ENCODE data around the gene DOK6.

DOK6 gene

GRCh38 chr18:69480460-69480859, 79.8 kb downstream of the DOK6 start:
- no peak for FAIRE-seq
- DNase-seq (ENCODE audit: insufficient read length, low spot score): no peak
- TF ChIP-seq, protein P1, sequence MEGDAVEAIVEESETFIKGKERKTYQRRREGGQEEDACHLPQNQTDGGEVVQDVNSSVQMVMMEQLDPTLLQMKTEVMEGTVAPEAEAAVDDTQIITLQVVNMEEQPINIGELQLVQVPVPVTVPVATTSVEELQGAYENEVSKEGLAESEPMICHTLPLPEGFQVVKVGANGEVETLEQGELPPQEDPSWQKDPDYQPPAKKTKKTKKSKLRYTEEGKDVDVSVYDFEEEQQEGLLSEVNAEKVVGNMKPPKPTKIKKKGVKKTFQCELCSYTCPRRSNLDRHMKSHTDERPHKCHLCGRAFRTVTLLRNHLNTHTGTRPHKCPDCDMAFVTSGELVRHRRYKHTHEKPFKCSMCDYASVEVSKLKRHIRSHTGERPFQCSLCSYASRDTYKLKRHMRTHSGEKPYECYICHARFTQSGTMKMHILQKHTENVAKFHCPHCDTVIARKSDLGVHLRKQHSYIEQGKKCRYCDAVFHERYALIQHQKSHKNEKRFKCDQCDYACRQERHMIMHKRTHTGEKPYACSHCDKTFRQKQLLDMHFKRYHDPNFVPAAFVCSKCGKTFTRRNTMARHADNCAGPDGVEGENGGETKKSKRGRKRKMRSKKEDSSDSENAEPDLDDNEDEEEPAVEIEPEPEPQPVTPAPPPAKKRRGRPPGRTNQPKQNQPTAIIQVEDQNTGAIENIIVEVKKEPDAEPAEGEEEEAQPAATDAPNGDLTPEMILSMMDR (IDR thresholded peaks at IDR 0.05; ENCODE audit: insufficient read depth, missing control alignments): no peak

DNA sequence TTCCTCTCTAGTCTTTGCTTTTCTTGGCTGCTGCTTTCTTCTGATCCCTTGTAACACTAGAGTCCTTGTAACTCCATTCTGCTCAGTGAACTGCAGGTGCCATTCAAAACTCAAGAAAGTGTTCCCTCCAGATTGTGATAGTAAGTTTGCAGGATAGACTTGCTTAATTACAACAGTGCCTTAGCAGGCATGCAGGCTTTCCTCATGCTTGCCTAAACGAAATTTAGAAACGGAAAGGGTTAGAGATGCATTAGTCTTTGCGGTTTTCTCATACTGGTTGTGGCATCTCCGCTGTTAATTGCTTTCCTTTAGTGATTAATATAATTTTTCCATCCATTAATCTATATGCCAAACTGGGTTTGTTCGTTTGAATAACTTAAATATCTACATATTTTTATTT, 82.9 kb downstream of the DOK6 start:
- TF ChIP-seq, protein P1 (IDR thresholded peaks at IDR 0.05; ENCODE audit: insufficient read depth, missing control alignments): no peak
- FAIRE-seq: no peak

GRCh38 chr18:69484699-69485396, 84.2 kb downstream of the DOK6 start:
- FAIRE-seq: no peak

More for the DNA sequence above, 82.9 kb downstream of the DOK6 start:
- no peak for DNase-seq (ENCODE audit: insufficient read length, low spot score)

GRCh38 chr18:69487488-69488394, 87.1 kb downstream of the DOK6 start:
- TF ChIP-seq, protein P1 (IDR thresholded peaks at IDR 0.05; ENCODE audit: insufficient read depth, missing control alignments): no peak

More at GRCh38 chr18:69484699-69485396, 84.2 kb downstream of the DOK6 start:
- no peak for DNase-seq (ENCODE audit: insufficient read length, low spot score)
- TF ChIP-seq, protein P1 (IDR thresholded peaks at IDR 0.05; ENCODE audit: insufficient read depth, missing control alignments): no peak

GRCh38 chr18:69490072-69490471, 89.4 kb downstream of the DOK6 start:
- TF ChIP-seq, protein P1 (IDR thresholded peaks at IDR 0.05; ENCODE audit: insufficient read depth, missing control alignments): no peak
- DNase-seq (ENCODE audit: insufficient read length, low spot score): no peak
- FAIRE-seq: no peak

More at GRCh38 chr18:69487488-69488394, 87.1 kb downstream of the DOK6 start:
- DNase-seq (ENCODE audit: insufficient read length, low spot score): no peak
- FAIRE-seq: no peak

- TF ChIP-seq, protein P1 (IDR thresholded peaks at IDR 0.05; ENCODE audit: insufficient read depth, missing control alignments): no peak
- no peak for FAIRE-seq
Observed at GRCh38 chr18:69490813-69491212, 90.1 kb downstream of the DOK6 start.

More at GRCh38 chr18:69490813-69491212, 90.1 kb downstream of the DOK6 start:
- DNase-seq (ENCODE audit: insufficient read length, low spot score): no peak

Data from D721Med (cell line).